HepG2 (cell line): ENCODE results near the gene TBL3. TPM values are rescaled to one million over a fixed set of nuclear protein-coding genes. Genes with fewer than 3 reads are reported as not detected.

Source experiments
- BCL3 ChIP-seq: sonication (generic); formaldehyde crosslinking; IDR thresholded peaks from 2 replicates; pipeline ENCODE4 v1.5.1; 2020; ENCODE audit warnings: mild to moderate bottlenecking, missing genetic modification reagents, moderate library complexity
- CCAR2 ChIP-seq: fragments of 200-400 bp; formaldehyde crosslinking; optimal IDR thresholded peaks from 2 replicates; pipeline ENCODE3; 2018; ENCODE audit warnings: low read depth, mild to moderate bottlenecking, low read length, moderate library complexity
- FOXP4 ChIP-seq: sonication (generic); formaldehyde crosslinking; IDR thresholded peaks from 2 replicates; pipeline ENCODE4 v1.4.0; 2020; ENCODE audit warnings: missing genetic modification reagents
- GMEB1 ChIP-seq: sonication (generic); formaldehyde crosslinking; IDR thresholded peaks from 2 replicates; pipeline ENCODE4 v1.5.1; 2020; ENCODE audit warnings: missing genetic modification reagents, mild to moderate bottlenecking, borderline replicate concordance
- IKZF1 ChIP-seq: fragments of 450-650 bp; IDR thresholded peaks from 2 replicates; pipeline ENCODE4 v1.7.1; 2016
- RBFOX2 ChIP-seq: fragments of 200-400 bp; formaldehyde crosslinking; IDR thresholded peaks from 2 replicates; pipeline ENCODE4 v1.6.1; 2017; ENCODE audit warnings: low read depth, mild to moderate bottlenecking, low read length
- ZBTB26 ChIP-seq: IDR thresholded peaks from 2 replicates; pipeline ENCODE4 v1.6.1; 2016; ENCODE audit warnings: missing compliant biosample characterization, missing genetic modification reagents, borderline replicate concordance
- ZBTB8A ChIP-seq: sonication (generic); formaldehyde crosslinking; IDR thresholded peaks from 2 replicates; pipeline ENCODE4 v1.4.0; 2020; ENCODE audit warnings: mild to moderate bottlenecking, low read depth, missing genetic modification reagents, borderline replicate concordance
- ZFP37 ChIP-seq: sonication (generic); formaldehyde crosslinking; IDR thresholded peaks from 2 replicates; pipeline ENCODE4 v1.4.0; 2020; ENCODE audit warnings: missing genetic modification reagents, borderline replicate concordance
- ZNF280D ChIP-seq: sonication (generic); formaldehyde crosslinking; IDR thresholded peaks from 2 replicates; pipeline ENCODE4 v1.5.1; 2020; ENCODE audit warnings: mild to moderate bottlenecking, missing genetic modification reagents
- ZNF530 ChIP-seq: sonication (generic); formaldehyde crosslinking; IDR thresholded peaks from 2 replicates; pipeline ENCODE4 v1.5.0; 2020; ENCODE audit warnings: low read depth, mild to moderate bottlenecking, missing genetic modification reagents
- ZNF672 ChIP-seq: sonication (generic); formaldehyde crosslinking; IDR thresholded peaks from 2 replicates; pipeline ENCODE4 v1.8.1; 2022; ENCODE audit warnings: missing genetic modification reagents
- ZNF687 ChIP-seq: sonication (generic); formaldehyde crosslinking; IDR thresholded peaks from 2 replicates; pipeline ENCODE4 v1.5.1; 2020; ENCODE audit warnings: mild to moderate bottlenecking, missing genetic modification reagents, moderate library complexity
- ZNF788 ChIP-seq: sonication (generic); formaldehyde crosslinking; IDR thresholded peaks from 2 replicates; pipeline ENCODE4 v1.5.0; 2020; ENCODE audit warnings: mild to moderate bottlenecking, missing genetic modification reagents, borderline replicate concordance
- polyA plus RNA-seq, 8 experiments: library from polyadenylated mRNA; depleted of rRNA in 3 of 8; stranded (reverse) in 7 of 8; unstranded in 1 of 8; fragments of >200 nt; fragmentation: Illumina TruSeq in 4 of 8; extraction: Trizol in 4 of 8; gene quantifications; 2 replicates each; pipeline versions ENCODE4 v1.2.1 to v1.2.3, GENCODE V29; 2011 to 2016; ENCODE audit warnings: low read depth in 4 of 8, missing spikeins in 1 of 8, mixed read lengths in 1 of 8; ENCODE audit not compliant: insufficient read depth in 1 of 8
- total RNA-seq, 5 experiments: library from RNA; depleted of rRNA; stranded (reverse); fragments of >200 nt; fragmentation: Illumina TruSeq; extraction: Trizol; gene quantifications; 2 replicates each; pipeline ENCODE4 v1.2.3, GENCODE V29; 2016; ENCODE audit warnings: low read depth in 1 of 5

TBL3 gene
- total and polyA plus RNA-seq, 2 of the 13 experiments (the other 11 are each of a cell fraction or from before 2014, with no cell fraction given): 16.8 to 38.0 TPM

- TF ChIP-seq BCL3 (CRISPR knock-in tag) (peak; percentile 91), ZNF530 (CRISPR knock-in tag) (no peak), FOXP4 (CRISPR knock-in tag) (peak; percentile 71), CCAR2 (no peak), ZBTB8A (no peak), ZNF687 (CRISPR knock-in tag) (peak; percentile 91), ZBTB26 (CRISPR knock-in tag) (peak; percentile 68; the same call in 1 of the 2 replicates), ZNF280D (CRISPR knock-in tag) (peak; percentile 91; the same call in 1 of the 2 replicates), ZNF788 (CRISPR knock-in tag) (peak; percentile 98), RBFOX2 (peak; percentile 88), ZFP37 (CRISPR knock-in tag) (peak; percentile 8; the same call in 1 of the 2 replicates), IKZF1 (no peak), GMEB1 (CRISPR knock-in tag) (peak; percentile 97), ZNF672 (CRISPR knock-in tag) (no peak)
These were observed at the start of gene TBL3 (continued) for GRCh38 chr16:1971796-1972489.
